ENCODE data around the gene TBC1D4.

DNA sequence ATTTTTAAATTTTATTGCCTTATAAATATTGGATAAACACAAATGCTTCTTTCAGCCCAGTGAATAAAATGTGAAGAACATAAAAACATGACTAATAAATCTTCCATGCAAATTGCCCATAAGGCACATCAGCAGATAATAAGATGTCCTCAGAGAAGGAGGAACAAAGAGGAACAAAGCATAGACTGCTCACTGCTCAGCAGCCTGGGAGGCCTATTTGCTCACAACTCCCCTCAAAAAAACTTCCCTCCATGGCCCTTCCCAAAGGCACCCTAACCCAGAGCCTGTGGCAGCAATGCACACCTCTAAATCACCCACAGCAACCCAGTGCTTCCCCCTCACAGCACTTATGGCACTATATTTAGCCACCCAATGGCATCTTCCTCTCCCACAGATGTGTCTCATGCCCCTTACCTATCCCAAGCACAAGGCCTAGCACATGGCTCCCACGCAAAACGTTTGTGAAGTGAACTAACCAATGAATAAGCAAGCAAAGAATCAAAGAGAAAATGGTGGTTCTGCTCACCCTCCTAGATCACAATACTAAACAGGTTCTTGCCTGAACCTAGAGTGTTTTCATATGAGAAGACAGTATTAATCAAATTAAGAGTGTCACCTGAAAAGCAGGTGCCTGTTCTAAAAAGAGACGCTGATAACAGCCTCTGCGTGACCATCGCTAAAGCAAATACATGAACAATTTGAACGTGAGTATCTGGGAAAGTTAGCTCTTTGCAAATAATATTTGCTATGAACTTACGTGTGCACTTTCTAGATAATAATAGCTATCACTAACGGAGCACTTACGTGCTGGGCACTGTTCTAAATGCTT lies 96.9 kb downstream of the TBC1D4 start:
- TF ChIP-seq, protein P1, sequence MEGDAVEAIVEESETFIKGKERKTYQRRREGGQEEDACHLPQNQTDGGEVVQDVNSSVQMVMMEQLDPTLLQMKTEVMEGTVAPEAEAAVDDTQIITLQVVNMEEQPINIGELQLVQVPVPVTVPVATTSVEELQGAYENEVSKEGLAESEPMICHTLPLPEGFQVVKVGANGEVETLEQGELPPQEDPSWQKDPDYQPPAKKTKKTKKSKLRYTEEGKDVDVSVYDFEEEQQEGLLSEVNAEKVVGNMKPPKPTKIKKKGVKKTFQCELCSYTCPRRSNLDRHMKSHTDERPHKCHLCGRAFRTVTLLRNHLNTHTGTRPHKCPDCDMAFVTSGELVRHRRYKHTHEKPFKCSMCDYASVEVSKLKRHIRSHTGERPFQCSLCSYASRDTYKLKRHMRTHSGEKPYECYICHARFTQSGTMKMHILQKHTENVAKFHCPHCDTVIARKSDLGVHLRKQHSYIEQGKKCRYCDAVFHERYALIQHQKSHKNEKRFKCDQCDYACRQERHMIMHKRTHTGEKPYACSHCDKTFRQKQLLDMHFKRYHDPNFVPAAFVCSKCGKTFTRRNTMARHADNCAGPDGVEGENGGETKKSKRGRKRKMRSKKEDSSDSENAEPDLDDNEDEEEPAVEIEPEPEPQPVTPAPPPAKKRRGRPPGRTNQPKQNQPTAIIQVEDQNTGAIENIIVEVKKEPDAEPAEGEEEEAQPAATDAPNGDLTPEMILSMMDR (IDR thresholded peaks at IDR 0.05), result no peak
- TF ChIP-seq POLR2A (IDR thresholded peaks at IDR 0.05) (no peak), POLR2AphosphoS5 (IDR thresholded peaks at IDR 0.05) (no peak)

Measured in prostate gland (tissue), 2 donors.